ENCODE data around the gene ASPM. TPM values are rescaled to one million over a fixed set of nuclear protein-coding genes. Genes with fewer than 3 reads are reported as not detected.

The ASPM gene
- total RNA-seq, 2 donors from 2014 or later: 1.8 to 5.1 TPM

GRCh38 chr1:197173571-197174507 lies 27.4 kb upstream of the ASPM start:
- H3K4me3 ChIP-seq: no peak overlapping the region
- intact Hi-C loops (cut with DNase I): no loop called here
- TF ChIP-seq POLR2AphosphoS5 (IDR thresholded peaks at IDR 0.05) (no peak), POLR2A (IDR thresholded peaks at IDR 0.05) (no peak), CTCF (IDR thresholded peaks at IDR 0.05) (no peak)
- no peak overlapping the region for H3K27ac ChIP-seq
- no peak for DNase-seq (ENCODE audit: low spot score)
- no peaks in the 10 kb centered on the region for H3K9me3 ChIP-seq
- H3K4me1 ChIP-seq (replicated peaks): no peaks in the 10 kb centered on the region
- H3K27me3 ChIP-seq (replicated peaks; ENCODE audit: insufficient read depth): no peaks in the 10 kb centered on the region
- H3K36me3 ChIP-seq: no peaks in the 10 kb centered on the region
- WGBS: 77% methylated on average over 5 of the region's 5 CpGs

- intact Hi-C loops (cut with DNase I): no loop called here
- Histone ChIP-seq H3K27me3 (replicated peaks; ENCODE audit: insufficient read depth) (no peaks in the 10 kb centered on the region), H3K27ac (no peak overlapping the region), H3K36me3 (no peaks in the 10 kb centered on the region), H3K4me1 (replicated peaks) (no peaks in the 10 kb centered on the region), H3K4me3 (no peak overlapping the region), H3K9me3 (no peaks in the 10 kb centered on the region)
- no peak for DNase-seq (ENCODE audit: low spot score)
- TF ChIP-seq POLR2AphosphoS5 (IDR thresholded peaks at IDR 0.05) (no peak), POLR2A (IDR thresholded peaks at IDR 0.05) (no peak), CTCF (IDR thresholded peaks at IDR 0.05) (no peak)
- 21% methylated on average over 2 of the region's 2 CpGs for WGBS
These were observed 25.1 kb upstream of the ASPM start for GRCh38 chr1:197171531-197171930.

- DNase-seq (ENCODE audit: low spot score): no peak
- intact Hi-C loops (cut with DNase I): no loop called here
- no peak overlapping the region for H3K27ac ChIP-seq
- H3K27me3 ChIP-seq (replicated peaks; ENCODE audit: insufficient read depth): no peaks in the 10 kb centered on the region
- no peaks in the 10 kb centered on the region for H3K4me1 ChIP-seq (replicated peaks)
- no peaks in the 10 kb centered on the region for H3K9me3 ChIP-seq
- TF ChIP-seq POLR2A (IDR thresholded peaks at IDR 0.05): no peak
- TF ChIP-seq POLR2AphosphoS5 (IDR thresholded peaks at IDR 0.05): no peak
- TF ChIP-seq CTCF (IDR thresholded peaks at IDR 0.05): no peak
- no peak overlapping the region for H3K4me3 ChIP-seq
- H3K36me3 ChIP-seq: no peaks in the 10 kb centered on the region
These were observed 24.1 kb upstream of the ASPM start for GRCh38 chr1:197170538-197170937.

- Histone ChIP-seq H3K27ac (no peak overlapping the region), H3K36me3 (no peaks in the 10 kb centered on the region), H3K9me3 (no peaks in the 10 kb centered on the region), H3K4me3 (no peak overlapping the region), H3K27me3 (replicated peaks; ENCODE audit: insufficient read depth) (no peaks in the 10 kb centered on the region), H3K4me1 (replicated peaks) (no peaks in the 10 kb centered on the region)
- intact Hi-C loops (cut with DNase I): no loop called here
- TF ChIP-seq CTCF (IDR thresholded peaks at IDR 0.05): no peak
- TF ChIP-seq POLR2AphosphoS5 (IDR thresholded peaks at IDR 0.05): no peak
- WGBS: 96% methylated on average over 7 of the region's 7 CpGs
- DNase-seq (ENCODE audit: low spot score): no peak
These were observed 13.0 kb upstream of the ASPM start for GRCh38 chr1:197159461-197159860.

DNA sequence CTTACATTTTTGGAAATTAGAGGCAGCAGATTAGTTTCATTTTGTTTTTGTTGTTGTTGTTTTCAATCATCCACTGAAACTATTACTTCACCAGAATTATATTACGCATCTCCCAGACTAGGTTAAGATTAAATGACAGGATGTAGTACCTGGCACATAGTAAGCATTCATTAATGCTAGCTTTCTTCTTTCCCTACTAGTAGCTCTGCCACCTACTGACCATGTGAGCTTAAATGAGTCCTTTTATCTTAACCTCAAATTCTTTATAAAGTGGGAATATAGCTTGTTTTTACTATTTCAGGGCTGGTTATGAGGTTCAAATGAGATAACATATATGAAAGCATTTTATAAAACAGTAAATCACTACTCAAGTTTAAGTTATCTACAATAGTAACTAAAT lies 10.2 kb upstream of the ASPM start:
- TF ChIP-seq CTCF (IDR thresholded peaks at IDR 0.05) (no peak), POLR2A (IDR thresholded peaks at IDR 0.05) (no peak), POLR2AphosphoS5 (IDR thresholded peaks at IDR 0.05) (no peak)
- intact Hi-C loops (cut with DNase I): no loop called here
- no peak overlapping the region for H3K4me3 ChIP-seq
- H3K27ac ChIP-seq: no peak overlapping the region
- no peaks in the 10 kb centered on the region for H3K36me3 ChIP-seq
- no peaks in the 10 kb centered on the region for H3K9me3 ChIP-seq
- no peaks in the 10 kb centered on the region for H3K27me3 ChIP-seq (replicated peaks; ENCODE audit: insufficient read depth)
- 94% methylated on average over 1 of the region's 1 CpG for WGBS
- no peak for DNase-seq (ENCODE audit: low spot score)
- no peaks in the 10 kb centered on the region for H3K4me1 ChIP-seq (replicated peaks)

Data from prostate gland (tissue), 2 donors.